ENCODE results near the gene VGF. TPM values are rescaled to one million over a fixed set of nuclear protein-coding genes. Genes with fewer than 3 reads are reported as not detected.
"Not testable (repeated sequence)": the region's sequence is repeated elsewhere in the genome, so short reads cannot be mapped to it uniquely, and the experiment has no call there.

VGF gene
- 0.51 TPM for polyA plus RNA-seq
- long read RNA-seq, donor 1 = 0 reads
- long read RNA-seq, donor 2 = 0 reads
- long read RNA-seq, donor 3 = 0 reads
- long read RNA-seq, donor 4 = 0 reads
- long read RNA-seq, donor 5 = 0 reads
- long read RNA-seq, donor 6 = 0 reads
- long read RNA-seq, donor 7, partial matches to known transcripts = 0 of 1 reads
- long read RNA-seq, donor 7, other reads (novel, unspliced or antisense) = 0 of 1 reads
- long read RNA-seq, donor 8 = 0 reads
- long read RNA-seq, donor 9 = 0 reads
- long read RNA-seq, donor 10 = 0 reads
- long read RNA-seq, donor 11 = 0 reads

GRCh38 chr7:101165075-101165957 lies at the start of gene VGF:
VGF (minus strand) TSS chr7:101165569; CDS start chr7:101164843, 726 bp downstream.
- Histone ChIP-seq H3K27me3 (ENCODE audit: control insufficient read depth, insufficient read depth, low read length) (peaks cover 79% of the 10 kb centered on the region), H3K27ac (ENCODE audit: low read length) (no peak within 1 kb of the TSS), H3K36me3 (ENCODE audit: control insufficient read depth, insufficient read depth, low read length) (peaks cover 1% of the 10 kb centered on the region), H3K4me3 (ENCODE audit: low read length) (peak within 1 kb of the TSS; percentile 2), H3K9me3 (ENCODE audit: control insufficient read depth, low read depth, low read length) (peaks cover 16% of the 10 kb centered on the region), H3K4me1 (ENCODE audit: control insufficient read depth, insufficient read depth, low read length) (peaks cover 41% of the 10 kb centered on the region)
- 0% methylated on average over 6 of the region's 74 CpGs for WGBS (ENCODE audit: insufficient coverage, low lambda C conversion rate)
- peak; percentile 94 to 95 for DNase-seq

GRCh38 chr7:101212014-101212413 lies 46.6 kb upstream of the VGF start:
- no peak for DNase-seq
- Histone ChIP-seq H3K4me3 (ENCODE audit: low read length) (no peak overlapping the region), H3K9me3 (ENCODE audit: control insufficient read depth, low read depth, low read length) (no peaks in the 10 kb centered on the region), H3K27ac (ENCODE audit: low read length) (no peak overlapping the region), H3K4me1 (ENCODE audit: control insufficient read depth, insufficient read depth, low read length) (peaks cover 9% of the 10 kb centered on the region), H3K27me3 (ENCODE audit: control insufficient read depth, insufficient read depth, low read length) (no peaks in the 10 kb centered on the region), H3K36me3 (ENCODE audit: control insufficient read depth, insufficient read depth, low read length) (peaks cover 61% of the 10 kb centered on the region)
- WGBS (ENCODE audit: insufficient coverage, low lambda C conversion rate) = no CpG with 5 or more reads among the region's 8 CpGs

- DNase-seq = no peak
- WGBS (ENCODE audit: insufficient coverage, low lambda C conversion rate) = no CpG with 5 or more reads among the region's 24 CpGs
- Histone ChIP-seq H3K27me3 (ENCODE audit: control insufficient read depth, insufficient read depth, low read length) (no peaks in the 10 kb centered on the region), H3K36me3 (ENCODE audit: control insufficient read depth, insufficient read depth, low read length) (peaks cover 64% of the 10 kb centered on the region), H3K9me3 (ENCODE audit: control insufficient read depth, low read depth, low read length) (no peaks in the 10 kb centered on the region), H3K27ac (ENCODE audit: low read length) (no peak overlapping the region), H3K4me3 (ENCODE audit: low read length) (no peak overlapping the region), H3K4me1 (ENCODE audit: control insufficient read depth, insufficient read depth, low read length) (peaks cover 5% of the 10 kb centered on the region)
Observed at GRCh38 chr7:101211501-101211900, 46.1 kb upstream of the VGF start.

- Histone ChIP-seq H3K27ac (ENCODE audit: low read length) (no peak overlapping the region), H3K4me1 (ENCODE audit: control insufficient read depth, insufficient read depth, low read length) (no peaks in the 10 kb centered on the region), H3K27me3 (ENCODE audit: control insufficient read depth, insufficient read depth, low read length) (no peaks in the 10 kb centered on the region), H3K36me3 (ENCODE audit: control insufficient read depth, insufficient read depth, low read length) (peaks cover 65% of the 10 kb centered on the region), H3K9me3 (ENCODE audit: control insufficient read depth, low read depth, low read length) (no peaks in the 10 kb centered on the region), H3K4me3 (ENCODE audit: low read length) (no peak overlapping the region)
- no peak for DNase-seq
- whole genome bisulfite sequencing (ENCODE audit: insufficient coverage, low lambda C conversion rate) = no CpG with 5 or more reads among the region's 19 CpGs
Observed at GRCh38 chr7:101210143-101210542, 44.8 kb upstream of the VGF start.

GRCh38 chr7:101208794-101209193 lies 43.4 kb upstream of the VGF start:
- no peak for DNase-seq
- H3K27ac ChIP-seq (ENCODE audit: low read length) = no peak overlapping the region
- WGBS (ENCODE audit: insufficient coverage, low lambda C conversion rate) = no CpG with 5 or more reads among the region's 14 CpGs
- H3K9me3 ChIP-seq (ENCODE audit: control insufficient read depth, low read depth, low read length) = no peaks in the 10 kb centered on the region
- no peaks in the 10 kb centered on the region for H3K4me1 ChIP-seq (ENCODE audit: control insufficient read depth, insufficient read depth, low read length)
- peaks cover 62% of the 10 kb centered on the region for H3K36me3 ChIP-seq (ENCODE audit: control insufficient read depth, insufficient read depth, low read length)
- no peaks in the 10 kb centered on the region for H3K27me3 ChIP-seq (ENCODE audit: control insufficient read depth, insufficient read depth, low read length)
- no peak overlapping the region for H3K4me3 ChIP-seq (ENCODE audit: low read length)

GRCh38 chr7:101207459-101207858 lies 42.1 kb upstream of the VGF start:
- Histone ChIP-seq H3K36me3 (ENCODE audit: control insufficient read depth, insufficient read depth, low read length) (peaks cover 53% of the 10 kb centered on the region), H3K4me1 (ENCODE audit: control insufficient read depth, insufficient read depth, low read length) (peaks cover 2% of the 10 kb centered on the region), H3K9me3 (ENCODE audit: control insufficient read depth, low read depth, low read length) (no peaks in the 10 kb centered on the region), H3K4me3 (ENCODE audit: low read length) (no peak overlapping the region), H3K27me3 (ENCODE audit: control insufficient read depth, insufficient read depth, low read length) (peaks cover 5% of the 10 kb centered on the region), H3K27ac (ENCODE audit: low read length) (no peak overlapping the region)
- DNase-seq = no peak
- WGBS (ENCODE audit: insufficient coverage, low lambda C conversion rate) = no CpG with 5 or more reads among the region's 17 CpGs

GRCh38 chr7:101206665-101207042 lies 41.3 kb upstream of the VGF start:
- no peak for DNase-seq
- peaks cover 13% of the 10 kb centered on the region for H3K27me3 ChIP-seq (ENCODE audit: control insufficient read depth, insufficient read depth, low read length)
- H3K27ac ChIP-seq (ENCODE audit: low read length) = no peak overlapping the region
- peaks cover 6% of the 10 kb centered on the region for H3K4me1 ChIP-seq (ENCODE audit: control insufficient read depth, insufficient read depth, low read length)
- WGBS (ENCODE audit: insufficient coverage, low lambda C conversion rate) = no CpG with 5 or more reads among the region's 19 CpGs
- H3K36me3 ChIP-seq (ENCODE audit: control insufficient read depth, insufficient read depth, low read length) = peaks cover 45% of the 10 kb centered on the region
- no peaks in the 10 kb centered on the region for H3K9me3 ChIP-seq (ENCODE audit: control insufficient read depth, low read depth, low read length)
- no peak overlapping the region for H3K4me3 ChIP-seq (ENCODE audit: low read length)

- WGBS (ENCODE audit: insufficient coverage, low lambda C conversion rate) = no CpG with 5 or more reads among the region's 32 CpGs
- Histone ChIP-seq H3K27me3 (ENCODE audit: control insufficient read depth, insufficient read depth, low read length) (peaks cover 16% of the 10 kb centered on the region), H3K4me3 (ENCODE audit: low read length) (no peak overlapping the region), H3K36me3 (ENCODE audit: control insufficient read depth, insufficient read depth, low read length) (peaks cover 39% of the 10 kb centered on the region), H3K27ac (ENCODE audit: low read length) (no peak overlapping the region), H3K9me3 (ENCODE audit: control insufficient read depth, low read depth, low read length) (no peaks in the 10 kb centered on the region), H3K4me1 (ENCODE audit: control insufficient read depth, insufficient read depth, low read length) (peaks cover 6% of the 10 kb centered on the region)
- no peak for DNase-seq
Observed at GRCh38 chr7:101205901-101206664, 40.7 kb upstream of the VGF start.

GRCh38 chr7:101203740-101204738 lies 38.7 kb upstream of the VGF start:
- not testable (repeated sequence) for H3K4me1 ChIP-seq (ENCODE audit: control insufficient read depth, insufficient read depth, low read length); H3K9me3 ChIP-seq (ENCODE audit: control insufficient read depth, low read depth, low read length); DNase-seq; H3K27ac ChIP-seq (ENCODE audit: low read length); H3K4me3 ChIP-seq (ENCODE audit: low read length)
- peaks cover 25% of the 10 kb centered on the region for H3K36me3 ChIP-seq (ENCODE audit: control insufficient read depth, insufficient read depth, low read length)
- peaks cover 23% of the 10 kb centered on the region for H3K27me3 ChIP-seq (ENCODE audit: control insufficient read depth, insufficient read depth, low read length)
- WGBS (ENCODE audit: insufficient coverage, low lambda C conversion rate) = no CpG with 5 or more reads among the region's 22 CpGs

All from large intestine (tissue), 12 donors.